Measurements from ENCODE around the gene FKBP8. TPM values are rescaled to one million over a fixed set of nuclear protein-coding genes. Genes with fewer than 3 reads are reported as not detected.
A peak's percentile ranks its signal among the peaks of the same experiment; 100 is the strongest.

FKBP8 gene
- total and polyA plus RNA-seq, 4 donors = 59.1 to 225 (median 101) TPM

DNA sequence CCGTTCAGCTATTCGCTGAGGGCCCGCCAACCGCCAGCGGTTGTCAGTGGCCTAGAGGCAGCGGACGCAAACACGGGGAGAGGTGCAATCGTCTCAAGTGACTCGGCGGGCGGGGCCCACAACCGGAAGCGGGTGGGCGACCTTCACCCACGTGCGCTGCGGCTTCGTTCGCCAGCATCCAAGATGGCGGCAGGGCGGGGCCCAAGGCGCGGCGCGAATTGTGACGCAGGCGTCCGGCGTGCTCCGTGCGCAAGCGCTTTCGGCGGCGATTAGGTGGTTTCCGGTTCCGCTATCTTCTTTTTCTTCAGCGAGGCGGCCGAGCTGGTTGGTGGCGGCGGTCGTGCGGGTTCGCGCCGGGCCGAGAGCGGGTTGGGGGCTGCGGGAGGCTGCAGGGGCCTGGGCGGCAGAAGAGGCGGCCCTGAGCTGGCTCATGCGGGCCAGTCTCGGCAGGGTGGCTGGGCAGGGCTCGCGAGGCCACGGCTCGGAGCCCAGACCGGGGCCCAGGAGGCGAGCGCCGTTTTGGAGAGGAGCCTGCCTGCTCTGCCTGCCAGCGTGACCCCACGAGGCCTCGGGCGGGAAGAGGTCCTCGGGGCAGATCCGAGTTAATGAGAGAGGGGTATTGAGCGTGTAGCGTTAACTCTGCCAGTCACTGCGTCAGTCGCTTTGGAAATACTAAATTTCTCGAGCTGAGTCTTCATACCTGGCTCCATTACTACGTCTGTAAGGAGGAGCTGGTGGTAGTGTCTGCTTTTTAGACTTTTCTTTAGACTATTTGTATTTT is 28.4 kb upstream of the FKBP8 start, which contains the start of gene UBA52:
Gene UBA52 (plus strand): TSS at position 294 of the 781 bp plus-strand sequence. CDS start 1,444 bp downstream, outside the sequence.
- H3K27me3 ChIP-seq (ENCODE audit: control insufficient read depth in 4 of 4, insufficient read depth in 4 of 4, low read length in 3 of 4) = no peaks in the 10 kb centered on the region
- TF ChIP-seq SP1 (IDR thresholded peaks at IDR 0.05) = peak; percentile 79
- TF ChIP-seq, protein P1, sequence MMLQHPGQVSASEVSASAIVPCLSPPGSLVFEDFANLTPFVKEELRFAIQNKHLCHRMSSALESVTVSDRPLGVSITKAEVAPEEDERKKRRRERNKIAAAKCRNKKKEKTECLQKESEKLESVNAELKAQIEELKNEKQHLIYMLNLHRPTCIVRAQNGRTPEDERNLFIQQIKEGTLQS (IDR thresholded peaks at IDR 0.05) = no peak
- TF ChIP-seq FOXA2 (IDR thresholded peaks at IDR 0.05) = no peak
- TF ChIP-seq RAD21 (IDR thresholded peaks at IDR 0.05) = peak; percentile 64 to 69
- TF ChIP-seq YY1 (IDR thresholded peaks at IDR 0.05) = peak; percentile 100
- peak; percentile 77 to 95 for TF ChIP-seq GABPA (IDR thresholded peaks at IDR 0.05 in 1 of 2, conservative IDR thresholded peaks at IDR 0.05 in 1 of 2)
- peak; percentile 19 to 39 for TF ChIP-seq HNF4A (conservative IDR thresholded peaks at IDR 0.05)
- TF ChIP-seq, protein P2, sequence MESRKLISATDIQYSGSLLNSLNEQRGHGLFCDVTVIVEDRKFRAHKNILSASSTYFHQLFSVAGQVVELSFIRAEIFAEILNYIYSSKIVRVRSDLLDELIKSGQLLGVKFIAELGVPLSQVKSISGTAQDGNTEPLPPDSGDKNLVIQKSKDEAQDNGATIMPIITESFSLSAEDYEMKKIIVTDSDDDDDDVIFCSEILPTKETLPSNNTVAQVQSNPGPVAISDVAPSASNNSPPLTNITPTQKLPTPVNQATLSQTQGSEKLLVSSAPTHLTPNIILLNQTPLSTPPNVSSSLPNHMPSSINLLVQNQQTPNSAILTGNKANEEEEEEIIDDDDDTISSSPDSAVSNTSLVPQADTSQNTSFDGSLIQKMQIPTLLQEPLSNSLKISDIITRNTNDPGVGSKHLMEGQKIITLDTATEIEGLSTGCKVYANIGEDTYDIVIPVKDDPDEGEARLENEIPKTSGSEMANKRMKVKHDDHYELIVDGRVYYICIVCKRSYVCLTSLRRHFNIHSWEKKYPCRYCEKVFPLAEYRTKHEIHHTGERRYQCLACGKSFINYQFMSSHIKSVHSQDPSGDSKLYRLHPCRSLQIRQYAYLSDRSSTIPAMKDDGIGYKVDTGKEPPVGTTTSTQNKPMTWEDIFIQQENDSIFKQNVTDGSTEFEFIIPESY (IDR thresholded peaks at IDR 0.05) = peak; percentile 57
- TF ChIP-seq, protein P3, sequence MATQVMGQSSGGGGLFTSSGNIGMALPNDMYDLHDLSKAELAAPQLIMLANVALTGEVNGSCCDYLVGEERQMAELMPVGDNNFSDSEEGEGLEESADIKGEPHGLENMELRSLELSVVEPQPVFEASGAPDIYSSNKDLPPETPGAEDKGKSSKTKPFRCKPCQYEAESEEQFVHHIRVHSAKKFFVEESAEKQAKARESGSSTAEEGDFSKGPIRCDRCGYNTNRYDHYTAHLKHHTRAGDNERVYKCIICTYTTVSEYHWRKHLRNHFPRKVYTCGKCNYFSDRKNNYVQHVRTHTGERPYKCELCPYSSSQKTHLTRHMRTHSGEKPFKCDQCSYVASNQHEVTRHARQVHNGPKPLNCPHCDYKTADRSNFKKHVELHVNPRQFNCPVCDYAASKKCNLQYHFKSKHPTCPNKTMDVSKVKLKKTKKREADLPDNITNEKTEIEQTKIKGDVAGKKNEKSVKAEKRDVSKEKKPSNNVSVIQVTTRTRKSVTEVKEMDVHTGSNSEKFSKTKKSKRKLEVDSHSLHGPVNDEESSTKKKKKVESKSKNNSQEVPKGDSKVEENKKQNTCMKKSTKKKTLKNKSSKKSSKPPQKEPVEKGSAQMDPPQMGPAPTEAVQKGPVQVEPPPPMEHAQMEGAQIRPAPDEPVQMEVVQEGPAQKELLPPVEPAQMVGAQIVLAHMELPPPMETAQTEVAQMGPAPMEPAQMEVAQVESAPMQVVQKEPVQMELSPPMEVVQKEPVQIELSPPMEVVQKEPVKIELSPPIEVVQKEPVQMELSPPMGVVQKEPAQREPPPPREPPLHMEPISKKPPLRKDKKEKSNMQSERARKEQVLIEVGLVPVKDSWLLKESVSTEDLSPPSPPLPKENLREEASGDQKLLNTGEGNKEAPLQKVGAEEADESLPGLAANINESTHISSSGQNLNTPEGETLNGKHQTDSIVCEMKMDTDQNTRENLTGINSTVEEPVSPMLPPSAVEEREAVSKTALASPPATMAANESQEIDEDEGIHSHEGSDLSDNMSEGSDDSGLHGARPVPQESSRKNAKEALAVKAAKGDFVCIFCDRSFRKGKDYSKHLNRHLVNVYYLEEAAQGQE (IDR thresholded peaks at IDR 0.05) = peak; percentile 83
- no peak for TF ChIP-seq HNF4G (IDR thresholded peaks at IDR 0.05)
- TF ChIP-seq TAF1 (conservative IDR thresholded peaks at IDR 0.05) = peak; percentile 35
- TF ChIP-seq EGR1 (IDR thresholded peaks at IDR 0.05; ENCODE audit: low read depth in 2 of 2) = peak; percentile 38 to 77
- TF ChIP-seq RXRA (IDR thresholded peaks at IDR 0.05) = peak; percentile 42 to 51
- TF ChIP-seq JUND (IDR thresholded peaks at IDR 0.05) = peak; percentile 46 to 63
- peak; percentile 52 for TF ChIP-seq FOXA1 (IDR thresholded peaks at IDR 0.05)
- TF ChIP-seq, protein P4, sequence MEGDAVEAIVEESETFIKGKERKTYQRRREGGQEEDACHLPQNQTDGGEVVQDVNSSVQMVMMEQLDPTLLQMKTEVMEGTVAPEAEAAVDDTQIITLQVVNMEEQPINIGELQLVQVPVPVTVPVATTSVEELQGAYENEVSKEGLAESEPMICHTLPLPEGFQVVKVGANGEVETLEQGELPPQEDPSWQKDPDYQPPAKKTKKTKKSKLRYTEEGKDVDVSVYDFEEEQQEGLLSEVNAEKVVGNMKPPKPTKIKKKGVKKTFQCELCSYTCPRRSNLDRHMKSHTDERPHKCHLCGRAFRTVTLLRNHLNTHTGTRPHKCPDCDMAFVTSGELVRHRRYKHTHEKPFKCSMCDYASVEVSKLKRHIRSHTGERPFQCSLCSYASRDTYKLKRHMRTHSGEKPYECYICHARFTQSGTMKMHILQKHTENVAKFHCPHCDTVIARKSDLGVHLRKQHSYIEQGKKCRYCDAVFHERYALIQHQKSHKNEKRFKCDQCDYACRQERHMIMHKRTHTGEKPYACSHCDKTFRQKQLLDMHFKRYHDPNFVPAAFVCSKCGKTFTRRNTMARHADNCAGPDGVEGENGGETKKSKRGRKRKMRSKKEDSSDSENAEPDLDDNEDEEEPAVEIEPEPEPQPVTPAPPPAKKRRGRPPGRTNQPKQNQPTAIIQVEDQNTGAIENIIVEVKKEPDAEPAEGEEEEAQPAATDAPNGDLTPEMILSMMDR (IDR thresholded peaks at IDR 0.05; ENCODE audit: low read depth, low read length, missing input control) = no peak
- TF ChIP-seq, protein P5, sequence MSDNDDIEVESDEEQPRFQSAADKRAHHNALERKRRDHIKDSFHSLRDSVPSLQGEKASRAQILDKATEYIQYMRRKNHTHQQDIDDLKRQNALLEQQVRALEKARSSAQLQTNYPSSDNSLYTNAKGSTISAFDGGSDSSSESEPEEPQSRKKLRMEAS (IDR thresholded peaks at IDR 0.05) = peak; percentile 98
- no peak for TF ChIP-seq NR2F2 (IDR thresholded peaks at IDR 0.05)
- H3K4me3 ChIP-seq (ENCODE audit: low read depth in 1 of 3, low read length in 3 of 3) = peak within 1 kb of the TSS; percentile 67 to 100 (median 93)
- H3K9ac ChIP-seq (ENCODE audit: low read depth in 1 of 2, low read length in 2 of 2) = peak within 1 kb of the TSS; percentile 86 to 98
- WGBS = under 1% methylated on average over 75 of the region's 75 CpGs
- H3K4me1 ChIP-seq (ENCODE audit: control insufficient read depth in 4 of 4, insufficient read depth in 4 of 4, low read length in 3 of 4) = peaks cover 4 to 20% (median 11%) of the 10 kb centered on the region in 4 donors
- no peaks in the 10 kb centered on the region for H3K9me3 ChIP-seq (ENCODE audit: control insufficient read depth in 4 of 4, low read length in 3 of 4)
- DNase-seq (ENCODE audit: low spot score) = peak; percentile 99
- peaks cover 19 to 52% (median 31%) of the 10 kb centered on the region in 4 donors for H3K36me3 ChIP-seq (ENCODE audit: control insufficient read depth in 4 of 4, insufficient read depth in 3 of 4, low read depth in 1 of 4, low read length in 3 of 4)
- peak within 1 kb of the TSS; percentile 79 to 92 for H3K27ac ChIP-seq (ENCODE audit: low read depth in 1 of 2, low read length in 2 of 2)
